DMS53 (cell line): ENCODE results near the gene MCEE.

ENCODE experiments used
- DNase-seq: peaks from one replicate; lab custom pipeline; 2025; lab: John Stamatoyannopoulos, UW

MCEE gene

GRCh38 chr2:71082402-71083252 lies 47.4 kb downstream of the MCEE start:
- no peak for DNase-seq

GRCh38 chr2:71078624-71079023 lies 51.4 kb downstream of the MCEE start:
- DNase-seq, result peak; percentile 61

GRCh38 chr2:71074893-71075395 lies 55.1 kb downstream of the MCEE start:
- no peak for DNase-seq

- no peak for DNase-seq
Measured at GRCh38 chr2:71073475-71073874, 56.6 kb downstream of the MCEE start.

- no peak for DNase-seq
Measured at GRCh38 chr2:71072492-71072891, 57.5 kb downstream of the MCEE start.

GRCh38 chr2:71071681-71072398 lies 58.2 kb downstream of the MCEE start:
- no peak for DNase-seq

GRCh38 chr2:71070294-71071093 lies 59.5 kb downstream of the MCEE start:
- DNase-seq, result peak; percentile 65

GRCh38 chr2:71069376-71069775 lies 60.7 kb downstream of the MCEE start:
- DNase-seq, result no peak

- DNase-seq, result peak; percentile 97
Measured at GRCh38 chr2:71068218-71069035, 61.6 kb downstream of the MCEE start, which contains the start of gene NAGK. TSS of gene NAGK (plus strand) at chr2:71068648. CDS start at chr2:71068684, 36 bp downstream.

- no peak for DNase-seq
Measured at GRCh38 chr2:71067567-71068217, 62.3 kb downstream of the MCEE start.

GRCh38 chr2:71066856-71067255 lies 63.2 kb downstream of the MCEE start:
- DNase-seq, result no peak

- DNase-seq, result no peak
Measured at GRCh38 chr2:71064754-71065621, 65.0 kb downstream of the MCEE start.

- DNase-seq, result no peak
Measured at GRCh38 chr2:71064110-71064611, 65.9 kb downstream of the MCEE start.

GRCh38 chr2:71063216-71063615 lies 66.8 kb downstream of the MCEE start:
- no peak for DNase-seq

- DNase-seq, result no peak
Measured at GRCh38 chr2:71060871-71061270, 69.2 kb downstream of the MCEE start.

- DNase-seq, result no peak
Measured at GRCh38 chr2:71060211-71060610, 69.8 kb downstream of the MCEE start.
